Measurements from ENCODE around the gene POLE. TPM values are rescaled to one million over a fixed set of nuclear protein-coding genes. Genes with fewer than 3 reads are reported as not detected.

POLE gene
- total RNA-seq, 1 donor from 2014 or later = 32.9 TPM

GRCh38 chr12:132669166-132669879 is 17.8 kb downstream of the POLE start:
- Histone ChIP-seq H3K9ac (ENCODE audit: low read depth in 1 of 3, low read length in 3 of 3) (no peak overlapping the region), H3K9me3 (ENCODE audit: control insufficient read depth in 3 of 3, low read length in 3 of 3) (no peaks in the 10 kb centered on the region), H3K36me3 (ENCODE audit: control insufficient read depth in 3 of 3, insufficient read depth in 3 of 3, low read length in 3 of 3) (peaks cover 60 to 72% (median 62%) of the 10 kb centered on the region in 3 donors), H3K27ac (ENCODE audit: low read depth, low read length) (no peak overlapping the region), H3K4me3 (ENCODE audit: low read length in 3 of 3) (no peak overlapping the region), H3K4me1 (ENCODE audit: control insufficient read depth in 3 of 3, insufficient read depth in 3 of 3, low read length in 3 of 3) (no peaks in the 10 kb centered on the region), H3K27me3 (ENCODE audit: control insufficient read depth in 3 of 3, insufficient read depth in 3 of 3, low read length in 3 of 3) (no peaks in the 10 kb centered on the region)

GRCh38 chr12:132668191-132669088 is 18.7 kb downstream of the POLE start:
- Histone ChIP-seq H3K36me3 (ENCODE audit: control insufficient read depth in 3 of 3, insufficient read depth in 3 of 3, low read length in 3 of 3) (peaks cover 65 to 76% (median 69%) of the 10 kb centered on the region in 3 donors), H3K9ac (ENCODE audit: low read depth in 1 of 3, low read length in 3 of 3) (no peak overlapping the region), H3K27me3 (ENCODE audit: control insufficient read depth in 3 of 3, insufficient read depth in 3 of 3, low read length in 3 of 3) (no peaks in the 10 kb centered on the region), H3K4me3 (ENCODE audit: low read length in 3 of 3) (no peak overlapping the region), H3K27ac (ENCODE audit: low read depth, low read length) (no peak overlapping the region), H3K9me3 (ENCODE audit: control insufficient read depth in 3 of 3, low read length in 3 of 3) (no peaks in the 10 kb centered on the region), H3K4me1 (ENCODE audit: control insufficient read depth in 3 of 3, insufficient read depth in 3 of 3, low read length in 3 of 3) (no peaks in the 10 kb centered on the region)

- H3K4me1 ChIP-seq (ENCODE audit: control insufficient read depth in 3 of 3, insufficient read depth in 3 of 3, low read length in 3 of 3) = no peaks in the 10 kb centered on the region
- no peak overlapping the region for H3K4me3 ChIP-seq (ENCODE audit: low read length in 3 of 3)
- no peaks in the 10 kb centered on the region for H3K27me3 ChIP-seq (ENCODE audit: control insufficient read depth in 3 of 3, insufficient read depth in 3 of 3, low read length in 3 of 3)
- no peaks in the 10 kb centered on the region for H3K9me3 ChIP-seq (ENCODE audit: control insufficient read depth in 3 of 3, low read length in 3 of 3)
- H3K36me3 ChIP-seq (ENCODE audit: control insufficient read depth in 3 of 3, insufficient read depth in 3 of 3, low read length in 3 of 3) = peaks cover 70 to 82% (median 77%) of the 10 kb centered on the region in 3 donors
- H3K9ac ChIP-seq (ENCODE audit: low read depth in 1 of 3, low read length in 3 of 3) = no peak overlapping the region
- no peak overlapping the region for H3K27ac ChIP-seq (ENCODE audit: low read depth, low read length)
Measured at GRCh38 chr12:132665794-132666193, 21.3 kb downstream of the POLE start.

GRCh38 chr12:132665149-132665491 is 22.0 kb downstream of the POLE start:
- Histone ChIP-seq H3K4me1 (ENCODE audit: control insufficient read depth in 3 of 3, insufficient read depth in 3 of 3, low read length in 3 of 3) (no peaks in the 10 kb centered on the region), H3K27me3 (ENCODE audit: control insufficient read depth in 3 of 3, insufficient read depth in 3 of 3, low read length in 3 of 3) (no peaks in the 10 kb centered on the region), H3K4me3 (ENCODE audit: low read length in 3 of 3) (no peak overlapping the region), H3K9ac (ENCODE audit: low read depth in 1 of 3, low read length in 3 of 3) (no peak overlapping the region), H3K27ac (ENCODE audit: low read depth, low read length) (no peak overlapping the region), H3K9me3 (ENCODE audit: control insufficient read depth in 3 of 3, low read length in 3 of 3) (no peaks in the 10 kb centered on the region), H3K36me3 (ENCODE audit: control insufficient read depth in 3 of 3, insufficient read depth in 3 of 3, low read length in 3 of 3) (peaks cover 75 to 88% (median 83%) of the 10 kb centered on the region in 3 donors)

GRCh38 chr12:132664206-132665148 is 22.7 kb downstream of the POLE start:
- H3K27me3 ChIP-seq (ENCODE audit: control insufficient read depth in 3 of 3, insufficient read depth in 3 of 3, low read length in 3 of 3) = no peaks in the 10 kb centered on the region
- no peak overlapping the region for H3K9ac ChIP-seq (ENCODE audit: low read depth in 1 of 3, low read length in 3 of 3)
- H3K4me1 ChIP-seq (ENCODE audit: control insufficient read depth in 3 of 3, insufficient read depth in 3 of 3, low read length in 3 of 3) = no peaks in the 10 kb centered on the region
- H3K4me3 ChIP-seq (ENCODE audit: low read length in 3 of 3) = no peak overlapping the region
- H3K27ac ChIP-seq (ENCODE audit: low read depth, low read length) = no peak overlapping the region
- peaks cover 75 to 86% (median 84%) of the 10 kb centered on the region in 3 donors for H3K36me3 ChIP-seq (ENCODE audit: control insufficient read depth in 3 of 3, insufficient read depth in 3 of 3, low read length in 3 of 3)
- no peaks in the 10 kb centered on the region for H3K9me3 ChIP-seq (ENCODE audit: control insufficient read depth in 3 of 3, low read length in 3 of 3)

- H3K36me3 ChIP-seq (ENCODE audit: control insufficient read depth in 3 of 3, insufficient read depth in 3 of 3, low read length in 3 of 3) = peaks cover 77 to 91% (median 90%) of the 10 kb centered on the region in 3 donors
- no peak overlapping the region for H3K27ac ChIP-seq (ENCODE audit: low read depth, low read length)
- H3K9ac ChIP-seq (ENCODE audit: low read depth in 1 of 3, low read length in 3 of 3) = no peak overlapping the region
- no peak overlapping the region for H3K4me3 ChIP-seq (ENCODE audit: low read length in 3 of 3)
- H3K27me3 ChIP-seq (ENCODE audit: control insufficient read depth in 3 of 3, insufficient read depth in 3 of 3, low read length in 3 of 3) = no peaks in the 10 kb centered on the region
- H3K4me1 ChIP-seq (ENCODE audit: control insufficient read depth in 3 of 3, insufficient read depth in 3 of 3, low read length in 3 of 3) = no peaks in the 10 kb centered on the region
- no peaks in the 10 kb centered on the region for H3K9me3 ChIP-seq (ENCODE audit: control insufficient read depth in 3 of 3, low read length in 3 of 3)
Measured at GRCh38 chr12:132662901-132663755, 24.0 kb downstream of the POLE start.

- no peaks in the 10 kb centered on the region for H3K9me3 ChIP-seq (ENCODE audit: control insufficient read depth in 3 of 3, low read length in 3 of 3)
- H3K4me3 ChIP-seq (ENCODE audit: low read length in 3 of 3) = no peak overlapping the region
- H3K36me3 ChIP-seq (ENCODE audit: control insufficient read depth in 3 of 3, insufficient read depth in 3 of 3, low read length in 3 of 3) = peaks cover 79 to 92% (median 91%) of the 10 kb centered on the region in 3 donors
- H3K9ac ChIP-seq (ENCODE audit: low read depth in 1 of 3, low read length in 3 of 3) = no peak overlapping the region
- H3K27me3 ChIP-seq (ENCODE audit: control insufficient read depth in 3 of 3, insufficient read depth in 3 of 3, low read length in 3 of 3) = no peaks in the 10 kb centered on the region
- H3K4me1 ChIP-seq (ENCODE audit: control insufficient read depth in 3 of 3, insufficient read depth in 3 of 3, low read length in 3 of 3) = no peaks in the 10 kb centered on the region
- no peak overlapping the region for H3K27ac ChIP-seq (ENCODE audit: low read depth, low read length)
Measured at GRCh38 chr12:132661972-132662371, 25.2 kb downstream of the POLE start.

- Histone ChIP-seq H3K27ac (ENCODE audit: low read depth, low read length) (no peak overlapping the region), H3K36me3 (ENCODE audit: control insufficient read depth in 3 of 3, insufficient read depth in 3 of 3, low read length in 3 of 3) (peaks cover 74 to 88% (median 88%) of the 10 kb centered on the region in 3 donors), H3K4me3 (ENCODE audit: low read length in 3 of 3) (no peak overlapping the region), H3K9me3 (ENCODE audit: control insufficient read depth in 3 of 3, low read length in 3 of 3) (no peaks in the 10 kb centered on the region), H3K9ac (ENCODE audit: low read depth in 1 of 3, low read length in 3 of 3) (no peak overlapping the region), H3K27me3 (ENCODE audit: control insufficient read depth in 3 of 3, insufficient read depth in 3 of 3, low read length in 3 of 3) (no peaks in the 10 kb centered on the region), H3K4me1 (ENCODE audit: control insufficient read depth in 3 of 3, insufficient read depth in 3 of 3, low read length in 3 of 3) (no peaks in the 10 kb centered on the region)
Measured at GRCh38 chr12:132660996-132661395, 26.1 kb downstream of the POLE start.

GRCh38 chr12:132660052-132660451 is 27.1 kb downstream of the POLE start:
- Histone ChIP-seq H3K4me1 (ENCODE audit: control insufficient read depth in 3 of 3, insufficient read depth in 3 of 3, low read length in 3 of 3) (no peaks in the 10 kb centered on the region), H3K4me3 (ENCODE audit: low read length in 3 of 3) (no peak overlapping the region), H3K9ac (ENCODE audit: low read depth in 1 of 3, low read length in 3 of 3) (no peak overlapping the region), H3K27ac (ENCODE audit: low read depth, low read length) (no peak overlapping the region), H3K36me3 (ENCODE audit: control insufficient read depth in 3 of 3, insufficient read depth in 3 of 3, low read length in 3 of 3) (peaks cover 70 to 86% (median 82%) of the 10 kb centered on the region in 3 donors), H3K9me3 (ENCODE audit: control insufficient read depth in 3 of 3, low read length in 3 of 3) (no peaks in the 10 kb centered on the region), H3K27me3 (ENCODE audit: control insufficient read depth in 3 of 3, insufficient read depth in 3 of 3, low read length in 3 of 3) (no peaks in the 10 kb centered on the region)

Data from skeletal muscle tissue (tissue), 4 donors.